ENCODE results near the gene NHS.

Gene NHS

GRCh38 chrX:17662391-17662790, 287.4 kb downstream of the NHS start:
- no peak for TF ChIP-seq CTCF (conservative IDR thresholded peaks at IDR 0.05)

GRCh38 chrX:17668929-17669328, 293.9 kb downstream of the NHS start:
- H3K27ac ChIP-seq: no peak overlapping the region
- TF ChIP-seq CTCF (conservative IDR thresholded peaks at IDR 0.05): no peak

More at GRCh38 chrX:17662391-17662790, 287.4 kb downstream of the NHS start:
- no peak overlapping the region for H3K27ac ChIP-seq

GRCh38 chrX:17669458-17669857, 294.5 kb downstream of the NHS start:
- H3K27ac ChIP-seq: no peak overlapping the region
- no peak for TF ChIP-seq CTCF (conservative IDR thresholded peaks at IDR 0.05)

GRCh38 chrX:17669891-17670290, 294.9 kb downstream of the NHS start:
- no peak for TF ChIP-seq CTCF (conservative IDR thresholded peaks at IDR 0.05)
- H3K27ac ChIP-seq: no peak overlapping the region

- no peak overlapping the region for H3K27ac ChIP-seq
- TF ChIP-seq CTCF (conservative IDR thresholded peaks at IDR 0.05): no peak
These were observed 295.9 kb downstream of the NHS start for GRCh38 chrX:17670874-17671273.

- H3K27ac ChIP-seq: no peak overlapping the region
These were observed 299.6 kb downstream of the NHS start for GRCh38 chrX:17674601-17675000.

GRCh38 chrX:17679261-17679660, 304.3 kb downstream of the NHS start:
- TF ChIP-seq CTCF (conservative IDR thresholded peaks at IDR 0.05): no peak
- no peak overlapping the region for H3K27ac ChIP-seq

More at GRCh38 chrX:17674601-17675000, 299.6 kb downstream of the NHS start:
- TF ChIP-seq CTCF (conservative IDR thresholded peaks at IDR 0.05): no peak

GRCh38 chrX:17679820-17680219, 304.8 kb downstream of the NHS start:
- no peak for TF ChIP-seq CTCF (conservative IDR thresholded peaks at IDR 0.05)

More at GRCh38 chrX:17679820-17680219, 304.8 kb downstream of the NHS start:
- H3K27ac ChIP-seq: no peak overlapping the region
